ELR (cell line): ENCODE data around the gene KRTAP5-9.
"Not testable (repeated sequence)": the region's sequence is repeated elsewhere in the genome, so short reads cannot be mapped to it uniquely, and the experiment has no call there.

ENCODE experiments used
- DNase-seq: peaks from one replicate; pipeline ENCODE4 v3.0.0-alpha.2; 2015; ENCODE audit warnings: low read depth

Gene KRTAP5-9

DNA sequence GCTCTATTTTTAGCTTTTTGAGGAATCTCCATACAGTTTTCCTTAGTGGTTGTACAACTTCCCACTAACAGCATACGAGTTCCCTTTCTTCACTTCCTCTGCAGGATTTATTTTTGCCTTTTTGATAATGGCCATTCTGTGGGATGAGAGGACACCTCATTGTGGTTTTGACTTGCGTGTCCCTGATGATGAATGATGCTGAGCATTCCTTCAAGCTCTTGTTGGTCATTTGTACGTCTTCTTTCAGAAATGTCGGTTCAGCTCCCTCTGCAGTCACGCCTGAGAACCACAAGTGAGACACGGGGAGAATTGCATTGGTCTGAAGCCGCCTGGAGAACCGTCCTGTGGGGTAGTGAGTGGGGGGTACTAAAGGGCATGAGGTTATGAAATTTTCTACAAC, 15.2 kb downstream of the KRTAP5-9 start:
- DNase-seq = peak; percentile 80

DNA sequence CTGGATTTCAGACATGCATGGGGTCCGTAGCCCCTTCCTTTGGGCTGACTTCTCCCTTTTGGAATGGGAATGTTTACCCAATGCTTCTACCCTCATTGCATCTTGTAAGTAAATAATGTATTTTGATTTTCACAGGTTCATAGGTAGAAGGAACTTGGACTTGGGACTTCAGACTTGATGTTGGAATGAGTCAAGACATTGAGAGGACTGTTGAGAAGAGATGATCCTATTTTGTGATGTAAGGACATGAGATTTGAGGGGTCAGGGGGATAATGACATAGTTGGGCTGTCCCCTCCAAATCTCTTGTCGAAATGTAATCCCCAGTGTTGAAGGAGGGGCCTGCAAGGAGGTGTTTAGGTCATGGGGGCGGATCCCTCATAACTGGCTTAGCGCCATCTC, 16.2 kb downstream of the KRTAP5-9 start:
- no peak for DNase-seq

DNA sequence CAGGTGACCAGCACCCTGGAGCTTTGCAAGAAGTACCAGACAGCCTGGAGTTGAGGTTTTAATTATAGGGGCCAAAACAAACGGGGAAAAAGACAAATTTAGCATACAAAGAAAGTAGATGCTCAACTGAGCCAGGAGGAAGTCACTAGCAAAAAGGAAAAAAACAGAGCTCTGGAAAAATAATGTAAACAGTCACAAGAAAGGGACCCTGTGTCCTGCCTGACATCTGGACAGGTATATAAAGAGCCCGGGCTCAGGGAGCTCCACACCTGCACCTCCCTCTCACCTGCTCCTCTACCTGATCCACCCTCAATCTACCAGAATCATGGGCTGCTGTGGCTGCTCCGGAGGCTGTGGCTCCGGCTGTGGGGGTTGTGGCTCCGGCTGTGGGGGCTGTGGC, 17.0 kb downstream of the KRTAP5-9 start, which contains the start of gene KRTAP5-10:
Gene KRTAP5-10 (plus strand): TSS at position 301 of the 400 bp plus-strand sequence. CDS start 25 bp downstream, at position 326.
- no peak for DNase-seq

DNA sequence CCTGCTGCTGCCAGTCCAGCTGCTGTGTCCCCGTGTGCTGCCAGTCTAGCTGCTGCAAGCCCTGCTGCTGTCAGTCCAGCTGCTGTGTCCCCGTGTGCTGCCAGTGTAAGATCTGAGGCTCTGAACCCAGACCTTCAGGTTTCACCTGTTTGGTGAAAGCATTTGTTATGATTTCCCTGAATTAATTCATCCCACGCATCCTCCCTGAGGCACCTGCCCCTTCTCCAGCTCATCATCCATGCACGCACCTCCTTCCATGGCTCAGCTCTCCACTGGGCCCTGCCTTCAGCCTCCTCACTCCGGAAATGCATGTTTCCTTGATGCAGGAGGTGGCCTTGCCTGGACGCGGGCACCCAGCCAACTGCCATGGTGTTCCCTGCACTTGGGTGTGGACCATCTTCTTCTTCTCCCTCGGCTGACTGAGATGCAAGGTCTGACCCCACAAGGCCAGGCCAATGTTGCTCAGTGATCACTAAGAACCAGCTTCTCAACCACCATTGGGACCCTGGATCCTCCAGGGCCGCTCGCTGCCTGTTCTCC, 17.9 kb downstream of the KRTAP5-9 start:
- DNase-seq = no peak

DNA sequence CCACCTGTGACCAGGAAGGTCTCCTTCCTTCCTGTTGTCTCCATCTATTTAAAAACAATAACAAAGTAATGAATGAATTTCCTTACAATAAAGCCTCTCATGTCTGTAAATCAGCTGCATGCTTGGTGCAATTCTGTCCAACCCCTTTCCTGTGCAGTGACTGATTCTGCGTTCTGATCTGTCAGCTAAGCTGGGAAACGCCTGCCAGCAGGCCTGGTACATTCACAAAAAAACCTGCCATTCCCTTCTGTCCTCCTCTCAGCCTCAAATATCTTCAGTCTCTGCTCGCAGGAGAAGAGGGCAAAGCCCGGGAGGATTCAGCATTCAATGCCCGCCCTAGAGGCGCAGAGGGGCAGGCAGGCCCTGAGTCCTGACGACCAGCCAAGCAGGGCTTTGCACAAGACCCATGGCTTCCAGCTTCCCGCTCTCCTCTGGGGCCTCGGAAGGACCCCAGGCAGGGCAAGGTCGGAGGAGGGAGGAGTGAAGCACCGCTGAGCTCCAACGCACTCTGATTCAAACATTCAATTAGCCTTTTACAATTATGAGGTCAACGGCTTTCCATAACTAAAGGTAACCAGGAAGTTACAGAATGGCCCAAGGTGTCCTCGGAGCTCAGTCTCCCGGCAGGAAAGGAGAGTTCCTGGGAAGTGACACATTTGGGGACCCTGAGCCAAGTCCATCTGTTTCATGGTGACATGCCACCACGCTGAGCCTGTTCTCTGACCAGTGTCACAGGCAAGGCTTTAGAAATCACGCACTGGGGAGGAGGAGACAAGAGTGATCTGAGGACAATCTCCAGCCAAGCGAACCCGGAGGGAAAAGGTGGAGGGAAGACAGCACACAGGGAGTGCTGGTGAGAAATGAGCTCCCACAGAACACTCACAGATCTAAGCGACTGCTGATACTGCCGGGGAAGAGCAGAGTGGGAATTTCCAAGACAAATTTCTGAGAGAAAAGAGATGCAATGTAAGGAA, 18.7 kb downstream of the KRTAP5-9 start:
- DNase-seq = not testable (repeated sequence)

DNA sequence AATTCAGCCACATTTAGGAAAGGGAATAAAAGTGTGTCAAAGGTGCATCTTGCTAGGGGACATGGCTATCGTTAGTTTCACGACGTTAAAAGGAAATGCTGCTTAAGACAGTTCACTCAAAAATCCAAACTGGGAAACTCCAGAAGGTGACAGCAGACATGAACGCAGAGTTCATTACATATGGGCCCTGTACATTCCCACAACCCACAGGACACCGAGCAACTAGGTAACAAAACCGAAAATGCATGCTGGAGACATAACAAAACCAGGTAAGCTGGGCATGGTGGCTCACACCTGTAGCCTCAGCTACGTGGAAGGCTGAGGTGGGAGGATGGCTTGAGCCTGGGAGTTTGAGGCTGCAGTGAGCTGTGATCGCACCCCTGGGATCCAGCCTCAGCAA, 19.4 kb downstream of the KRTAP5-9 start:
- DNase-seq = not testable (repeated sequence)

DNA sequence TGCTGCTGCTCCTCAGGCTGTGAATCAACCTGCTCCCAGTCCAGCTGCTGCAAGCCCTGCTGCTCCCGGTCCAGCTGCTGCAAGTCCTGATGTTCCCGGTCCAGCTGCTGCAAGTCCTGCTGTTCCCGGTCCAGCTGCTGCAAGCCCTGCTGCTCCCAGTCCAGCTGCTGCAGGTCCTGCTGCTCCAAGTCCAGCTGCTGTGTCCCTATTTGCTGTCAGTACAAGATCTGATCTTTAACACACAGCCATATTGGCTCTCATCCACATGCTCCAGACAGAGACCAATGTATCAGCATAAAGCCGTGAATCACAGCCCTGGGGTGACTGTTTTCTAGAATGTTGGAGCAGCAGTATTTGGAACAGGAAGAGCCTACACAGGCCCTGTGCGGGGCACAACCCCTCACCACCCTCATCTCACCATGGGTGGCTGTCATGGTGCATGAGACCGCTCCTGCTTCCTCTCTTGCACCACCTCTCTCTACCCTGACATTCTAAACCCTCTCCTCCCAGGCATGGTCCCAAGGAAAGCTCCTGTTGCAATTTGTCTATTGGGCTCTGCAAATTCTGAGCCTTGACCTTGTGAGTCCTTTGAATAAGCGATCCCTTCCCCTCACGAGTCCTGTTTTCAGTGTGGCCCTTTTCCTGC, 20.6 kb downstream of the KRTAP5-9 start:
- peak; percentile 2 for DNase-seq

DNA sequence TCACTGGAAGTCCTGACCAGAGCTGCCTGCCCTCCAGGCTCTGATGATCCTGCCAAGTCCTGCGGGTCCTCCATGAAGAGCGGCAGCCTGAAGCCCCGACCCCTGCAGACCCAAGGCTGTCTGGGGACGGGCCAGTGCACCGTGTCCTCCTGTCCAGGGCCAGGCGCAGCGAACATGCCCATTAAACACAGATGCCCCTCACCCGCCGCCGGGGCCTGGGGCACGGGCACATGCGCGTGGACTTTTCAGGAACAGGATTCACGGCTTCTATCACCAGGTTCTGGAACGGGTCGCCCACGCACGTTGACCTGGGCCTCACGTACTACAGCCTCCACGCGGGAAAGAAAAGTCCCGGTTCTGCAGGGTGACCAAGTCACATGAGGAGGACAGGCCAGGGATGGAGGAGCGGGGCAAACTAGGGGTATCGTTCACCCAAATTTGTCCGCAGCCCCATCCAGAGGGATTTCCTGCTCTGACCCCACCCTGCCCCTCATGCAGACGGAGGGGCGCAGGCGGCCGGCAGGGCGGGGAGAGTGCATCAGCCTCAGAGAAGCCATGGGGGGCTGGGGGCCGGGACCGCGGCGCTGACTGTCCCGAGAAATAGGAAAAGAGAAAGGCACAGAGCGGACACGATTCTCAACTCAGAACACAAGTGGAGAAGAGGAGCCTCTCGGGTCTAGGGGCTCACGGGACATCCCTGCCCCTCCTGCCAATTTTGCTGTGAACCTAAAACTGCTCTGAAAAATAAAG, 23.1 kb downstream of the KRTAP5-9 start:
- DNase-seq = not testable (repeated sequence)

DNA sequence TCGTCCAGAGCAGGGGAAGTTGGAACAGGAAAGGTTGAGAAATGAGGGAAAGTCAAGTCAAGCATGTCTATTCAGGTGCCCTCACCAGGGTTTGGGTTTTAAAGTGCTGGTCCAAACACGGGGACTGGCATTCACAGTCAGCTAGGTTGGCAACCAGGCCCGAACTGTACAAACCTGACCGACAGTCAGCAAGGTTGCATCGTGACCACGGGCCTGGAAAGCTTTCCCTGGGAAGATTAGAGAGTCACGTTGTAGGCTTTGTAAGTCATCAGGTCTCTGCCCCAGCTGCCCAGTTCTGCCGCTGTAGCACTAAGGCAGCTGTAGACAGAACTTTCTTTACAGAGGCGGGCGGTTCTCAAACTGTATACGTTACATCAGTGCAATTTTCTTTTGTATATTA, 24.6 kb downstream of the KRTAP5-9 start:
- no peak for DNase-seq

DNA sequence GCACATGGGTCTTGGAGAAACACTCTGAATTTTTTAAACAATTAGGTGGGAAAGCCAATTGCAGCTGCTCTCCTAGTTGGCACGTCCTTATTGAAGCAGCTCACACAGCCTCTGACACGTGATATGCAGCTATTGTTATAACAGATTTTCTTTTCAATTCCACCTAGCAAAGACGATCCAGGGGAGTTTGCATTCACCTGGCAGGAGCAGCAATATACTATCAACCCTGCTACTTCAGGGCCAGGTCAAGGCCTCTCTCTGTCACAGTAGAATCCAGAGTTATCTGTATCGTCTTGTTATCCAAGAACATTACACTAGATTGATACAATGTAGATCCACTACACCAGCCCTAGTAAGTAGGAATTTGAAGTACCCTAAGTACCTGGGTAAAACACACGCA, 26.2 kb downstream of the KRTAP5-9 start:
- DNase-seq = no peak

DNA sequence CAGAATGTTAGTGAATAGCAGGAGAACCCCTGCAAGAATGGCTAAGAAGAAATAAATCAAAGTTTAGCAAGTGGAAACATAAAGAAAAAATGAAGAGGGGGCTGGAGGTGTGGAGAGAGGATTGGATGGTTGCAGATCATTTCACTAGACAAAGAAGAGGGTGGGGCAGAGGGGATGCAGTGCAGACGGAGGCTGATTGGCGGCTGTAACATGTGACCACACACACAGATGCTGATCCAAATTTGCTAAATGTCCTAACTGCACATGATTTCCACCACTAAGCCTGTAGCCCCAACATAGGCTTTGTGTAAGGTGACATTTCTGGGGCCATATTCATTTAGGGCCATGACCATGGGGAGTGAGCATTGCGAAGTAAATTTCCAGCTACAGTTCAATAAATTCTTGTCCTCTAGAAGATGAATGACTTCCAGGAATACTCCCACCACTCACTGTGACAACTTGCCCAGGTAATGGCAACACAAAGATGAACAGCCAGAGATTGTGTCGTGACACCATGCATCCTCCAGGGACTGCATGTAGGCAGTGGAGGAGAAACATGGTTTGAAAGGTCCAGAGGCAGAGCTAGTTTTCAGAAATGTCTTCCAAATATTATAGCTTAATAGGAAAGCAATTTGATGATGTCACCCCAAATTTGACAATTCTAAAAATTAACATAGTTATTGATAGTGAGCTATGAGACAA, 27.7 kb downstream of the KRTAP5-9 start:
- no peak for DNase-seq

DNA sequence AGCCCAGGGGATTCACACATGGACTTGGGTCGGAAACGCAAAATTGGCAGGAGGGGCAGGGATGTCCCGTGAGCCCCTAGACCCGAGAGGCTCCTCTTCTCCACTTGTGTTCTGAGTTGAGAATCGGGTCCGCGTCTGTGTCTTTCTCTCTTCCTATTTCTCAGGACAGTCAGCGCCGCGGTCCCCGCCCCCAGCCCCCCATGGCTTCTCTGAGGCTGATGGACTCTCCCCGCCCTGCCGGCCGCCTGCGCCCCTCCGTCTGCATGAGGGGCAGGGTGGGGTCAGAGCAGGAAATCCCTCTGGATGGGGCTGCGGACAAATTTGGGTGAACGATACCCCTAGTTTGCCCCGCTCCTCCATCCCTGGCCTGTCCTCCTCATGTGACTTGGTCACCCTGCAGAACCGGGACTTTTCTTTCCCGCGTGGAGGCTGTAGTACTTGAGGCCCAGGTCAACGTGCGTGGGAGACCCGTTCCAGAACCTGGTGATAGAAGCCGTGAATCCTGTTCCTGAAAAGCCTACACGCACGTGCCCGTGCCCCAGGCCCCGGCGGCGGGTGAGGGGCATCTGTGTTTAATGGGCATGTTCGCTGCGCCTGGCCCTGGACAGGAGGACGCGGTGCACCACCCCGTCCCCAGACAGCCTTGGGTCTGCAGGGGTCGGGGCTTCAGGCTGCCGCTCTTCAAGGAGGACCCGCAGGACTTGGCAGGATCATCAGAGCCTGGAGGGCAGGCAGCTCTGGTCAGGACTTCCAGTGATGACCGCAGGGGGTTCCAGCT, 28.7 kb downstream of the KRTAP5-9 start:
- DNase-seq = not testable (repeated sequence)

DNA sequence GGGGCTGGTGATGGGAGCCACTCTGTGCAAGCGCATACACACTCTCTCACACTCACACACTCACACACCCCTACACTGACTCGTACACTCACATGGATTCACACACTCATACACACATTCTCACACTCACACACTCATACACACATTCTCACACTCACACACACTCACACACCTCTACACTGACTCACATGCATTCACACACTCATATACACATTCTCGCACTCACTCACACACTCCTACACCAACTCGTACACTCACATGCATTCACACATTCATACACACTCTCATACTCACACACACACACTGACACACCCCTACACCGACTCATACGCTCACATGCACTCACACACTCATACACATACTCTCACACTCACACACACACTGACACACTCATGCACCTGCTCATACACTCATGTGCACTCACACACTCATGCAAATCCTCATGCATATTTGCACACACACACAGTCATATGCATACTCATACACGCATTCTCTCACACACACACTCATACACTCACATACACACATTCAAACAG, 29.3 kb downstream of the KRTAP5-9 start:
- DNase-seq = no peak

DNA sequence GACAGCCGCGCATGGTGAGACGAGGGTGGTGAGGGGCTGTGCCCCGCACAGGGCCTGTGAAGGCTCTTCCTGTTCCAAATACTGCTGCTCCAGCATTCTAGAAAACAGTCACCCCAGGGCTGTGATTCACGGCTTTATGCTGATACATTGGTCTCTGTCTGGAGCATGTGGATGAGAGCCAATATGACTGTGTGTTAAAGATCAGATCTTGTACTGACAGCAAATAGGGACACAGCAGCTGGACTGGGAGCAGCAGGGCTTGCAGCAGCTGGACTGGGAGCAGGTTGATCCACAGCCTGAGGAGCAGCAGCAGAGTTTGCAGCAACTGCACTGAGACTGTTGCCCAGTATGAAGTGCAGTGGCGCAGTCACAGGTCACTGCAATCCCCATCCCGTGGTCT, 31.3 kb downstream of the KRTAP5-9 start:
- peak; percentile 10 for DNase-seq

DNA sequence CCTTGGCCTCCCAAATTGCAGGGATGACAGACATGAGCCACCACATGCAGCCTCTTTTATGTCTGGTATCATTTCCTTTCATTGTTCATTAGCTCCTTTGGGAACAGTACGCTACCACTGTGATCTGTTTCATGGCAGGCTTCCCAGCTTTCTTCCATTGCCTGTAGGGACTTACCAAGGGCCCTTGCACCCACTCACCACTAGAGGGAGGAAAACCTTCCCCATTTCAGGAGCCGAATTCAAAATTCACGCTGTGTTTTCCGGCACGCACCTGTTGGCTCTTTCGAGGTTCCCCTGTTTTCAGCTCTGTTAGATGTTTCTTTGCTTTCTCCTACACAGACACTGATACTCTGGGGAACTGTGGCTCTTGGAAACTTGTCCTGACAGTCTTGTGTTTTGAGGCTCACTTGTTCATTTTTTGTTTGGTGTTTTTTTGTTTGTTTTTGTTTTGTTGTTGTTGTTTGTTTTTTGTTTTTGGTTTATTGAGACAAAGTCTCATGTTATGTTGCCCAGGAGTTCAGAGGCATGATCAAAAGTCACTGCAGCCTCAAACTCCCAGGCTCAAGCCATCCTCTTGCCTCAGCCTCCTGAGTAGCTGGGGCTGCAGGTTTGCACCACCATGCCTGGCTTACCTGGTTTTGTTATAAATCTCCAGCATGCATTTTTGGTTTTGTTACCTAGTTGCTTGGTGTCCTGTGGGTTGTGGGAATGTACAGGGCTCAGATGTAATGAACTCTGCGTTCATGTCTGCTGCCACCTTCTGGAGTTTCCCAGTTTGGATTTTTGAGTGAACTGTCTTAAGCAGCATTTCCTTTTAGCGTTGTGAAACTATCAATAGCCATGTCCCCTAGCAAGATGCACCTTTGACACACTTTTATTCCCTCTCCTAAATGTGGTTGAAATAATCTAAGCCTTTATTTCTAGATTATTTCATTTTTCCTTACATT, 32.1 kb downstream of the KRTAP5-9 start:
- DNase-seq = peak; percentile 71

DNA sequence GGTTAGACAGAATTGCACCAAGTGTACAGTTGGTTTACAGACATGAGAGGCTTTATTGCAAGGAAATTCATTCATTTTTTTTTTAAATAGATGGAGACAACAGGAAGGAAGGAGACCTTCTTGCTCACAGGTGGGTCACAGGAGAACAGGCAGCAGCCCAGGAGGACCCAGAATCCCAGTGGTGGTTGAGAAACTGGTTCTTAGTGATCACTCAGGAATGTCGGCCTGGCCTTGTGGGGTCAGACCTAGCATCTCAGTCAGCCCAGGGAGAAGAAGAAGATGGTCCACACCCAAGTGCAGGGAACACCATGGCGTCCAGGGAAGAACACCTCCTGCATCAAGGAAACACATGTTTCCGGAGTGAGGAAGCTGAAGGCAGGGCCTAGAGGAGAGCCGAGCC, 33.6 kb downstream of the KRTAP5-9 start:
- peak; percentile 4 for DNase-seq

DNA sequence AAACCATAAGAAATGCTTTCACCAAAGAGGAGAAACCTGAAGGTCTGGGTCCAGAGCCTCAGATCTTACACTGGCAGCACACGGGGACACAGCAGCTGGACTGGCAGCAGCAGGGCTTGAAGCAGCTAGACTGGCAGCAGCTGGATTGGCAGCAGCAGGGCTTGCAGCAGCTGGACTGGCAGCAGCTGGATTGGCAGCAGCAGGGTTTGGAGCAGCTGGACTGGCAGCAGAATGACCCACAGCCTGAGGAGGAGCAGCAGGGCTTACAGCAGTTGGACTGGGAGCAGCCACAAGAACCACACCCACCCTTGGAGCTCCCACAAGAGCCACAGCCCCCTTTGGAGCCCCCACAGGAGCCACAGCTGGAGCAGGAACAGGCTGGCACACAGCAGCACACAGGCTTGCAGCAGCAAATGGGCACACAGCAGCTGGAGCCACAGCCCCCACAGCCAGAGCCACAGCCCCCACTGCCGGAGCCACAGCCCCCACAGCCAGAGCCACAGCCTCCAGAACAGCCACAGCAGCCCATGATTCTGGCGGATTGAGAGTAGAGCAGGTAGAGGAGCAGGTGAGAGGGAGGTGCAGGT, 34.2 kb downstream of the KRTAP5-9 start, which contains the start of gene KRTAP5-11:
Gene KRTAP5-11 (minus strand): TSS at position 567 of the 587 bp plus-strand sequence. CDS start 38 bp downstream, at position 529.
- no peak for DNase-seq

DNA sequence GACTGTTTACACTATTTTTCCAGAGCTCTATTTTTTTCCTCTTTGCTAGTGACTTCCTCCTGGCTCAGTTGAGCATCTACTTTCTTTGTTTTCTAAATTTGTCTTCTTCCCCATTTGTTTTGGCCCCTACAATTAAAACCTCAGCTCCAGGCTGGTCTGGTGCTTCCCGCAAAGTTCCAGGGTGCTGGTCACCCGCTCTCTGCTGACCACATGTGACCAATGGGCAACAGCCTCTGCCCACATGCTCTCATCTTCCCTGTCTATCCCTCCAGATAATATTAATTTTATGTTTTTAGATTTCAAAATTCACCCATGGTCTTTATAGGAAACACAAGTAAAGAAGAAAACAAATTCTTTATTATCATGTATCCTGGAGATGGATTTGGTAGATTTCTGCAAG, 34.7 kb downstream of the KRTAP5-9 start:
- DNase-seq = not testable (repeated sequence)

DNA sequence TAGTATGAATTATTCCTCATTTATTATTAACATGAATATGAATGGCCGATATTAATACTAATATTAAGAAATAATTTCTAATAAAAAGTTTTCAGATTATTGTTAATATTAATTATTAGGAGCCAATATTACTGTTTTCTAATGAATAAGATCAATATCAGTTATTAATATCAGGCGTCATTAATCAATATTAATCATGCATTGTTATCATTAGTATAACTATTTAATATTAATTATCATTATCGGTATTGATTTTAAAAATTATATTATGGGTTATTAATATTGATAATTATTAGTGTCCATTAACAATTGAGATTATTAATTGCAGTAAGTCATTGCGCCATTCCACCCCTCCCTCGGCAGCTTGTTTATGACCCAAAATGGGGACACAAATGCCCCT, 37.5 kb downstream of the KRTAP5-9 start:
- DNase-seq = not testable (repeated sequence)
